ENCODE measurements around the gene ZNF692. TPM values are rescaled to one million over a fixed set of nuclear protein-coding genes. Genes with fewer than 3 reads are reported as not detected.

The ZNF692 gene
- total RNA-seq, 1 experiment from 2014 or later, result 40.1 TPM

GRCh38 chr1:248802454-248802853 lies 56.4 kb downstream of the ZNF692 start:
- WGBS (ENCODE audit: extremely low coverage, insufficient read length, low lambda C conversion rate), result no CpG with 5 or more reads among the region's 6 CpGs
- Histone ChIP-seq H3K9ac (ENCODE audit: extremely low read depth, insufficient read length, low read length) (no peak overlapping the region), H3K4me1 (ENCODE audit: insufficient read depth, low read length) (no peaks in the 10 kb centered on the region), H4K5ac (ENCODE audit: insufficient read length, low read depth, low read length) (no peak overlapping the region), H2AK5ac (ENCODE audit: insufficient read length, low read length) (no peak overlapping the region), H3K23ac (ENCODE audit: insufficient read length, low read depth, low read length) (no peak overlapping the region), H2BK5ac (ENCODE audit: insufficient read length, low read length) (no peak overlapping the region), H2BK15ac (ENCODE audit: low read depth, low read length) (no peak overlapping the region), H3K79me2 (ENCODE audit: insufficient read depth, low read length) (no peaks in the 10 kb centered on the region), H2AFZ (ENCODE audit: low read length) (no peak overlapping the region), H2BK20ac (ENCODE audit: low read depth, low read length, poor library complexity, severe bottlenecking) (no peak overlapping the region), H3K9me3 (ENCODE audit: control insufficient read depth, low read depth, low read length) (peaks cover 41% of the 10 kb centered on the region), H3K56ac (ENCODE audit: insufficient read length, low read depth, low read length) (no peak overlapping the region), H3K14ac (ENCODE audit: insufficient read depth, low read length) (no peak overlapping the region), H3K79me1 (ENCODE audit: insufficient read depth, low read depth, low read length, poor library complexity, severe bottlenecking) (no peaks in the 10 kb centered on the region), H2BK12ac (ENCODE audit: insufficient read length, low read depth, low read length) (no peak overlapping the region), H3K27ac (ENCODE audit: insufficient read length, low read depth, low read length) (no peak overlapping the region), H4K8ac (replicated peaks; ENCODE audit: insufficient read length, low read depth, low read length) (no peak overlapping the region), H3K18ac (ENCODE audit: insufficient read length, low read depth, low read length) (no peak overlapping the region), H3K4me2 (ENCODE audit: insufficient read depth, insufficient read length, low read length) (no peak overlapping the region), H4K20me1 (ENCODE audit: control insufficient read depth, insufficient read depth, insufficient read length) (no peaks in the 10 kb centered on the region), H3T11ph (ENCODE audit: low read length) (no peak overlapping the region), H3K4ac (ENCODE audit: low read depth, low read length) (no peak overlapping the region), H3K23me2 (ENCODE audit: insufficient read length, low read depth, low read length, poor library complexity, severe bottlenecking) (no peaks in the 10 kb centered on the region), H3K27me3 (ENCODE audit: insufficient read depth, low read length) (no peaks in the 10 kb centered on the region), H2BK120ac (ENCODE audit: low read depth, low read length, poor library complexity, severe bottlenecking) (no peak overlapping the region), H4K91ac (ENCODE audit: insufficient read length, low read depth, low read length) (no peak overlapping the region)
- Mint-ChIP-seq H3K27me3 (ENCODE audit: low read depth) (peaks cover 4% of the 10 kb centered on the region), H3K4me1 (no peaks in the 10 kb centered on the region), H3K36me3 (ENCODE audit: insufficient read depth in 1 of 3, low read depth in 3 of 3) (peaks cover 0 to 17% (median 2%) of the 10 kb centered on the region in 3 experiments; a peak in 4 of 7 replicates), H3K9me3 (peaks cover 63 to 77% of the 10 kb centered on the region in 2 experiments), H3K4me3 (no peak overlapping the region), H3K27ac (no peak overlapping the region)
- no peak for DNase-seq
- TF ChIP-seq, protein P1, sequence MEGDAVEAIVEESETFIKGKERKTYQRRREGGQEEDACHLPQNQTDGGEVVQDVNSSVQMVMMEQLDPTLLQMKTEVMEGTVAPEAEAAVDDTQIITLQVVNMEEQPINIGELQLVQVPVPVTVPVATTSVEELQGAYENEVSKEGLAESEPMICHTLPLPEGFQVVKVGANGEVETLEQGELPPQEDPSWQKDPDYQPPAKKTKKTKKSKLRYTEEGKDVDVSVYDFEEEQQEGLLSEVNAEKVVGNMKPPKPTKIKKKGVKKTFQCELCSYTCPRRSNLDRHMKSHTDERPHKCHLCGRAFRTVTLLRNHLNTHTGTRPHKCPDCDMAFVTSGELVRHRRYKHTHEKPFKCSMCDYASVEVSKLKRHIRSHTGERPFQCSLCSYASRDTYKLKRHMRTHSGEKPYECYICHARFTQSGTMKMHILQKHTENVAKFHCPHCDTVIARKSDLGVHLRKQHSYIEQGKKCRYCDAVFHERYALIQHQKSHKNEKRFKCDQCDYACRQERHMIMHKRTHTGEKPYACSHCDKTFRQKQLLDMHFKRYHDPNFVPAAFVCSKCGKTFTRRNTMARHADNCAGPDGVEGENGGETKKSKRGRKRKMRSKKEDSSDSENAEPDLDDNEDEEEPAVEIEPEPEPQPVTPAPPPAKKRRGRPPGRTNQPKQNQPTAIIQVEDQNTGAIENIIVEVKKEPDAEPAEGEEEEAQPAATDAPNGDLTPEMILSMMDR (conservative IDR thresholded peaks at IDR 0.05), result no peak

All from H9 (cell line).